ENCODE measurements around the gene ST6GALNAC2.

DNA sequence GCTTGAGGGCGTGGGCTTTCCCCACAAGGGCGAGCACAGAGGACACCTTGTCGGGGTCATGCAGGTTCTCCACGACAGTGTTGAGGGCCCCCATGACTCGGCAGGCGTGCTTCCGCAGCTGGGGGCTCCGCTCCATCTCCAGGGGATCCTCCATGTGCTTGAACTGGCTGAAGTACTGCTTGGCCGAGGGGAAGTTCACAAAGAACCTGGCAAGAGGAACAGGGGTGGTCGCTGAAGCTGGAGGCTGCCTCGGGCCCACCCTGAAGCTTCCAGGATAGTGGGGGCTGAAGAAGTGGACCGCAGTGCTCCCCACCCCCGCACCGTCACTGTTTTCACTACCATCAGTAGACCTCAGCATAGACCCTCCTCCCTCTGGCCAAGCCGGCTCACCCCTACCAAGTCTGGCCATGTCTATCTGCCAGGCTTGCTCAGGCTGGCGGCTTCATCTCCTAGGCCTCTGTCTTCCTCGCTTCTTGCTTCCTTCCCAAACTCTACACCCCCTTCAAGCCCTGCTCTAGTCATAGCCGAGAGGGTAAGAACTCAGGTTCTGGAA lies 54.1 kb downstream of the ST6GALNAC2 start:
- TF ChIP-seq, protein P1, sequence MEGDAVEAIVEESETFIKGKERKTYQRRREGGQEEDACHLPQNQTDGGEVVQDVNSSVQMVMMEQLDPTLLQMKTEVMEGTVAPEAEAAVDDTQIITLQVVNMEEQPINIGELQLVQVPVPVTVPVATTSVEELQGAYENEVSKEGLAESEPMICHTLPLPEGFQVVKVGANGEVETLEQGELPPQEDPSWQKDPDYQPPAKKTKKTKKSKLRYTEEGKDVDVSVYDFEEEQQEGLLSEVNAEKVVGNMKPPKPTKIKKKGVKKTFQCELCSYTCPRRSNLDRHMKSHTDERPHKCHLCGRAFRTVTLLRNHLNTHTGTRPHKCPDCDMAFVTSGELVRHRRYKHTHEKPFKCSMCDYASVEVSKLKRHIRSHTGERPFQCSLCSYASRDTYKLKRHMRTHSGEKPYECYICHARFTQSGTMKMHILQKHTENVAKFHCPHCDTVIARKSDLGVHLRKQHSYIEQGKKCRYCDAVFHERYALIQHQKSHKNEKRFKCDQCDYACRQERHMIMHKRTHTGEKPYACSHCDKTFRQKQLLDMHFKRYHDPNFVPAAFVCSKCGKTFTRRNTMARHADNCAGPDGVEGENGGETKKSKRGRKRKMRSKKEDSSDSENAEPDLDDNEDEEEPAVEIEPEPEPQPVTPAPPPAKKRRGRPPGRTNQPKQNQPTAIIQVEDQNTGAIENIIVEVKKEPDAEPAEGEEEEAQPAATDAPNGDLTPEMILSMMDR (IDR thresholded peaks at IDR 0.05) = no peak
- TF ChIP-seq POLR2A (IDR thresholded peaks at IDR 0.05) = no peak
